Fibroblast of skin of abdomen (primary cell): ENCODE results near the gene SLC39A11.
"Not testable (repeated sequence)": the region's sequence is repeated elsewhere in the genome, so short reads cannot be mapped to it uniquely, and the experiment has no call there.

Experiments used
- DNase-seq: peaks from one replicate; pipeline ENCODE4 v3.0.0-alpha.2; 2013

SLC39A11 gene

DNA sequence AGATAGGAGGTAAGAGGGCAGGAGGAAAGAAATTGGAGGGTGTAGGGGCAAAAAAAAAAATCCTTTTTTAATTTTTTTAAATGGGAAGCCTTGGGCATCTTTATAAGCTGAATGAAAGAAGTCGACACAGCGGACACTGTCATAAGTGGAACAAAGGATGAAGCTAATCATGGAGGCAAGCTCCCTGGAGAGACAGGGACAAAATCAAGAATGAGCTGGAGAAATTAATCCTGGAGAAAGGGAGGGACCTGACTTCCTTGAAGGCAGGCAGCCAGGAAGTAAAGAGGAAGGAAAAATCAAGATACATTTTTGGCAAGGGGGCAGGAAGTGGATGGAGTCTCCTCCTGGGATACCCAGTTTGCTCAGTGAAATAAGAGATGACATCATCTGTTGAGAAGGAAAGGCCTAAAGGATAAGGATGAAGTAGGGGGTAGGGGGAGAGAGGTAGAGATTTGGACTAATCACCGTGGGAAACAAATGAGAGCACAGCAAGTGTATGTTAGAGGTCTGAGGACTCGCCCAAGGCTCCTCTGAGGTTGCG lies 179.3 kb downstream of the SLC39A11 start:
- no peak for DNase-seq

DNA sequence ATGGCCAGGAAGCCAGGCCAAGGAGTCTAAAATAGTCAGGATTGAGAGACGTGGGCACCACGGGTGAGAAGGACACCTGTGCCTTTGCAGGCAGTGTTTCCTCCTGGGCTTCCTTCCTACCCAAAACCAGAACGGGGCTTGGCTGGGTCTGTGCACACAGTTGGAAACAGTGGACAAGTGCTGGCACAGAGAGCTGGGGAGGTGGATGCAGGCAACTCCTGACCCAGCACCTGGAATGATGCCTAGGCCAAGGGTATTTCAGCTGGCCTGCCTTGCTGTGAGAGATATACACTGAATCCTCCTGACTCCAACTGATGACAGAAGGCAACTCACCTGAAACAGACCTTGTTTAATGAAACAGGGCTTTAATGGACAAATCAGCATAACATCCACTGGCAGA lies 186.2 kb downstream of the SLC39A11 start:
- DNase-seq = no peak

DNA sequence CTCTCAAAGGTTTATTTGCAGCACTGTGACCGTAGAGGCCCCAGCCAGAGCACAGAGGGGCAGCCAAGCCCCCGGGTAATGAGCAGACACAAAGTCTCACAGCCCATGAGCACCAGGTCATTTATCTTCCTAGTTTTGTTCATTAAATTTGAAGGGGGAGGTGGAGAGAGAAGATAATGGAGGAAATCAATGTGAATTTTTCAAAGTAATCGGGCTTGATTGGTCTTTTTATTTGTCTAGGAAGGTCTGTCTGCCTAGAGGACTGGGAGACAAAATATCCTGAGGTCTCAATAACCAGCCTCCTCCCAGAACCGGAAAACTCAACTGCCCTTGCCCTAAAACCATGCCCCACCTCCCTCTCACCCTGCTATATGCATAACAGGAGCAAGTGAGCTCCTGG lies 189.0 kb downstream of the SLC39A11 start:
- DNase-seq = no peak

DNA sequence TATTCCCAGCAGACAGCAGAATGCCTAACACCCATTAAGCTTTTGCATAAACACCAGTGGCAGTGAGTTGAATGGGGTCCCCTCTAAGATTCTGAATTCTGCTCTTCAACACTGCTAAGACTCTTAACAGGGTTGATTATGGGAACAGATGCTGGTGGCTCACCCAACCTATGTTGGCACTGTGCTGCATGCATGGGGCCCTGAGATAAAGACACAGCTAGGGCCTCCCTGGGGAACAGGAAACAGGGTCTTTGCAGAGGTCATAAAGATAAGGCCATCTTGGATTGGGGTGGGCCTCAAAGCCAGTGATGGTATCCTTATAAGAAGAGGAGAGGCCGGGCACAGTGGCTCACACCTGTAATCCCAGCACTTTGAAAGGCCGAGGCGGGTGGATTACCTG lies 190.8 kb downstream of the SLC39A11 start:
- no peak for DNase-seq

DNA sequence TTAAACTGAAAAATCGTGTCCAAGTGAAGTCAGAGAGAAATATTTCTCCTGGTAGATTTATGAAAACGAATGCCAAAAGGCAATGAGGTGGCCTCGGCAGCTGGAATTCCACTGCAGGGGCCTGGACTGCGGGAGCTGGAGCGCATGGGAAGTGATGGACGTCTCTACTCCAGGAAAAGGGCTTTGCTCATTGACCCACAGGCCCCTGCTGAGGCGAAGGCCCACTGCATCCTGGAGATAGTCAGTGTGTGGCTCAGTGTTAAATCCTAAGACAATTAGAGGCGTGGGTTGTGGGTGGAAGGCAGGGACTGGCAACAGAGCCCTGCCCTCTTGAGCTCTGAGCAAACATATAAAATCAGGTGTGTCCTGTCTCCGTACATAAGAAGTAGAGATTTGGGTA lies 191.4 kb downstream of the SLC39A11 start:
- no peak for DNase-seq

DNA sequence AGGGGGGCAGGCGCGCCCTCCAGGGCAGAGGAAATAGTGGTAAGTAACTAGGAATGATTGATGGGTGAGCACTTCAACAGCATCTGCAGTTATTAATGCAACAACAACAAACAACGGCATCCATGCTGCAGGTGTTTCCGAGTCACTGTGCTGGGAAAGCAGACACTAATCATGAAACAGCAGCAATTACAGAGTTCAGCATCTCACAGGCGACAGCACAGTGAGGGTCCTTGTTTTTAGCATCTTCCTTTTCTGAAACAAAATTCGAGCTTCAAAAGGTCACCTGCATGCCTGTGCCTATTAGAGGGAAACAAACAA lies 191.9 kb downstream of the SLC39A11 start:
- no peak for DNase-seq

DNA sequence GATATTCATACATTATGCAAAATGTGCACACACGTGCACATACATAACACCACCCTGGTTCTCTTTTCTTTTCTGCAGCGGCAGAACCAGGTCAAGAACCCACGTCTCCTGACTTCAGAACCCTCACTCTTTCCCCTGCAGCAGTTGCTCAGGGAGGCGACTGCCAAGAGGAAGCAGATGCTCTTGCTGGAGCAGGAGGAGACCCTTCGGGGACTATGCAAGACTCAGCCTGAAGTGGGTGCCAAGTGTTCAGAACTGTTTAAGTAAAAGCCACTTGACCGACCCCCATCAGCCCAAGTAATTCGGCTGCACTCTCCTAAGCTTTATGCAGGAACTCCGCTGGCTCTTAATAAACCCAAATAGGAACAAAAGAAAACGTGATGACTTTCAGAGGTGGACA lies 193.8 kb downstream of the SLC39A11 start:
- DNase-seq = no peak

DNA sequence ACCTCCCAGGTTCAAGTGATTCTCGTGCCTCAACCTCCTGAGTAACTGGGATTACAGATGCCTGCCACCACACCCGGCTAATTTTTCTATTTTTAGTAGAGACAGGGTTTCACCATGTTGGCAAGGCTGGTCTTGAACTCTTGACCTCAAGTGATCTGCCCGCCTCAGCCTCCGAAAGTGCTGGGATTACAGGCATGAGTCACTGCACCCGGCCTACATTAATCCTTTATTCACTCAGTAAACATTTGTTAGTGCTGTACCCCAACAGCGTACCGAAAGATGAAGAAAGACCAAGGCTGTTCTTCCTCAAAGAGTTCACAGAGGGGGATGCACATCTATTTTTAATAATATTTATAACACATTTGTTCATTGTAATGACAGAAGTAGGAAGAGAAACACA lies 196.2 kb downstream of the SLC39A11 start:
- not testable (repeated sequence) for DNase-seq

DNA sequence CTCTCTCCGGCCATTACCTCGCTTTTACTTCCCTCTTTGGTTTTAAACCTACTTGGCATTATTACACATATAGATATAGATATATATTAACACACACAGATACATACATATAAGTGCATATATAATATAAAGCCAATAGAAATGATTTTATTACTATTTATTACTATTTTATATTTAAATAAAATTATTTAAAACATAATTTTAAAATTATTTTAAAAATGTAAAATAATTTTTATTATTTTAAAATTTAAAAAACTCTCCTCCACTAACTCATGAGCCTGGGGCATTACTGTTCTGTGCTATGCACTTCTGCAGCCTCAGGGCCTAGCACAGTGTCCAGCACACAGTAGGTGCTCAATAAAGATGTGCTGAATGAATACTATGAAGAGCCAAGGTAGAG lies 200.9 kb downstream of the SLC39A11 start:
- DNase-seq = no peak

DNA sequence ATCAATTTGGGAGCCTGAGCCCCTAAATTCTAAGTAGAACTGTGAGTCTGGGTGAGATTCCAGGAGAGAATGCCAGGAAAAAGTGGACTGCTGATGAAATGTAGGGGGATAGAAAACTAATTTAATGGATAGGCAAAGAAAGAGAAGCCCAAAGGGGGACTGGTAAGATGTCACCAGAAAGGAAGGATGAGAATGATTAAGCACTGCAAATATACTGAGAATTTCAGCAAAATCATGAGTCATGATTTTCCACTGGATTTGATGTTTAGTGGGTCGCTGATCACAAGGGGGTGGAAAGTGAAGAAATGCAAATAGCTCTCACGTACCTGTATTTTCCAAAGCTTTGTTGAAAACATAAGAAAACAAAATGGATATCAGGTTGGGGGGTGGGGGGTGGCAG lies 201.8 kb downstream of the SLC39A11 start:
- DNase-seq = peak; percentile 63

DNA sequence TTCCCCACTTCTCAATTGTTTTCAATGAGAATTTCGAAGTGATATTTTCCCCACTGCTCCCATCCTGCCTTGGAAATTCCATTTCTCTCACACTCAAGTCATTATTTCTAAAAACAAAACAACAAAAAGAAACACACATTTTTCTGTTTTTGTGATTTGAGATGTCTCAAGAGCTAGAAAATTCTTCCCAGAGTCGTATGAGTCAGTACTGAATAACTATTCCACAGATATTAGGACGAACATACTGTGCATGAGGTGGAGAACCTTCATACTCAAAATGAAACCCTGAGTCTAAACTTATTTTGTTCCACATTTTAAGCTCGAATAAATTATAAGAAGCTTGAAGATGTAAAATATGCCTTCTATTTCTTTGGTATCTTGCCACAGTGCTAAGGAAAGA lies 204.6 kb downstream of the SLC39A11 start:
- peak; percentile 16 for DNase-seq

DNA sequence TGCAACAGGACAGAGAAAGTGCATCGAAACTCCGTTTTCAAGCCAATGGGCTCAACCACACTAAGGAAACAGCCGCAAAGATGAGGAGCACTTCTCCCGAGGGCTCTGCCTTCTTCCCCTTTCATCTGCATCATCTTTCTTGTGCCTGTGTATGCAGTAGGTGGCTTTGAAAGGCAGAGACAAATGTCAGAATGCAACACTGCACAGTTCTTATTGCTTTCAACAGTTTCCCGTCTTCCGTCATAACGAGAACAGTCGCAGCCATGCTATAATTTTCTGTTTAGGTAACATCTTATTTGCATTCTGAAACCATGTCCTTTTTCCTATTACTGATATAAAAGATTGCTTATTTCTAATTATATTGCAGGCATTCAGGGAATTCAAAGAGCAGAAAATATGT lies 205.2 kb downstream of the SLC39A11 start:
- no peak for DNase-seq

DNA sequence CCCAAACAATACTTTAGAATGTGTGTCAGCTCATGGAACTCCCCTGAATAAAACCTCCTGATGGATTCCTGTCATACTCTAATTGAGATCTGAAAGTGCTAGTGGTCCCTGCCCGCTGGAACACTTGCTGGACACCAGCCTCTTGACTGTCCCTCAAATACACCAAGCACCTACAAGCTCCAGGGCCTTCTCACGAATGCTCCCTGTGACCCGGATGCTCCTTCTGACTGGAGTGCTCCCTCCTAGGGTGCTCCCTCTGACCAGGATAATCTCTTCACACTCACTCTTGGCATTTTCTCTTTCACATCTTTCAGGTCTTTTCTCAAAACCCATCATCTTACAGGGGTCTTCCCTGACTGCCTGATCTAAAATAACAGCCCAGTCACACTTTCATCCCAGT lies 205.9 kb downstream of the SLC39A11 start:
- no peak for DNase-seq

DNA sequence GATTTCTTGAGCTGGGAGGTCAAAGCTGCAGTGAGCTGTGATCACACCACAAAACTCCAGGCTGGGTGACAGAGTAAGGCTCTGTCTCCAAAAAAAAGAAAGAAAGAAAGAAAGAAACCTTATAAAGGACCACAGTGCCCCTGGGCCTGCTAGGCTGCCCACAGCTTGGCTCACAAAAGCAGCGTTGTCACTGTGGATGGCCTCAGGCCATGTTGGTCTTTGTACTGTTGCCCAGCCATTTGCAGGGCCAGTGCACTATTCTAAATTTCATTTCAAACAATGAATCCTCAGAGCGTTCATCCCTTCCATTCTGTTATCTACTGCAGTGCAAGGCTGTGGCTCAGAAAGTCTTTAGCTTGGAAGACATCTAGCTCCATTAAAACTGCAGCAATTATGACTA lies 208.4 kb downstream of the SLC39A11 start:
- DNase-seq = no peak

DNA sequence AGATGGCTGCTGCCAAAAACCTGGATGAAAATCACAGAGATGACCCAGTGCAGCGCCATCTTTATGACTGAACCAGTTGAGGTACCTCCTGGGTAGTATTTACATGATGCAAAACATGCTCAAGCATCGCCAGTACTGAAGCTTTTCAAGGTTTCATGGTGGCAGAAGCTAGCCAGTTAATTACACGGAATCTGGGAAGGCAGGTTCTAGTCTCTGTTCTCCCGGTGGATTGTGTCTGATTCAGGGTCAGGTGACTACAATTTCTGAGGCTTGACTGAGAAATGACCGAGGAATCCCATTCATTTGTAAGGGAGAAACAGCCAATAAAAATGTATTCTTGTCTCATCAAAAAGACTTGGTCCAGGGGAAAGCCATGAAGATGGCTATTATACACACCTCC lies 209.1 kb downstream of the SLC39A11 start:
- no peak for DNase-seq

DNA sequence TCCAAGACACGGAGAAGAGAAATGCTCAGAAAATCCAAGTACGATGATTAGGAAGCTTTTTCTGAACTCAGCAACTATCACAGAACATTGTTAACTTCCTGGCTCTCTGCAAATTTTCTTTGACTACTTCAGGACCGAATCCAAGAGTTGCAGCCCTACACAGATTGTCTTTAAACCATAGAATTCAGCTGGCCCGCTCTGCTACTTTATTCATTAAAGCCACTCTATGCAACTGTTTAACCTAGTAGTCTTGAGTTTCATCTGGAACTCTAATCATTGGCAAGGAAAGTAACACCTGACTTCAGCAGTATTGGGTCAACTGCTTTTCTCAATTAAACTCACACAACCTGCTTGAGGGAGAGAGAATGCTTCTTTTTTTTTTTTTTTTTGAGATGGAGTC lies 210.1 kb downstream of the SLC39A11 start:
- no peak for DNase-seq

DNA sequence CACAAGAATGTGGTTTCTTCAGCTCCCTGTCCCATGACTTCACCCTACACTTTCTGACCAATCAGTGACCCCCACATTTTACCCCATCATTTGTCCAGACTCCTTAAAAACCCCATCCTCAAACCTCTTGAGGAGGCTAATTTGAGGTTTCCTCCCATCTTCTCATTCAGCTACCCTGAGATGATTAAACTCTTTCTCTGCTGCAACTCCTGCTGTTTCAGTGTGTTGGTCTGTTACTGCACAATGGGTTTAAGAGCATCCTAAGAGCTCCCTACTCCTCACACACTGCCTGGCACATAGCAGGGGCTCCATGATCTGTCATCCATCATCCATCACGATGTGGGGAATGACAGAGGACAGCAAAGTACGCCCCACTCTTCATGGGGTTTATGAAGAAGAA lies 212.6 kb downstream of the SLC39A11 start:
- no peak for DNase-seq

DNA sequence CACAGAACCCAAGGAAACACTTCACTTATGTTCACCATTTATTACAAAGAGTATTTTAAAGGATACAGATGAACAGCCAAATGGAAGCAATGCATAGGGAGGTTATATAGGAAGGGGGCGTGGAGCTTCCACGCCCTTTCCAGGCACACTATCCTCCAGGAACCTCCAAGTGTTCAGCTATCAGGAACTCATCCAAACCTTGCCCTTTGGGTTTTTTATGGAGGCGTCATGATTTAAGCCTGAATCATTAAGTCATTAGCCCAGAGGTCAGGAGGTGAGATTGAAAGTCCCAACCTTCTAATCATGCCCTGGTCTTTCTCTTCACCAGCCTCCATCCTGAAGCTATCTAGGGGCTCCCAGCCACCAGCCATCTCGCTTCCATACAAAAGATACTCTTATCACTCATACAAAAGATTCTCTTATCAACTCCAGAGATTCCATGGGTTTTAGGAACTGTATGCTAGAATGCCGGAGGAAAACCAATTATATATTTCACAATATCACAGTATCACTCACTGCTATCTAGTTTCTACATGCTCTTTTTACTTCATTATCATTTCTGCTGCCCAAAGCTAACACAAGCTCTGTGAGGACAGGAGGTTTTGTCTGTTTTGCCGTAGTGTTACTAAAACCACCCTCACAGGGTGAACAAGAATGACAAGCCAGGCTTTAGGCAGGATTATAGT lies 213.4 kb downstream of the SLC39A11 start:
- no peak for DNase-seq

DNA sequence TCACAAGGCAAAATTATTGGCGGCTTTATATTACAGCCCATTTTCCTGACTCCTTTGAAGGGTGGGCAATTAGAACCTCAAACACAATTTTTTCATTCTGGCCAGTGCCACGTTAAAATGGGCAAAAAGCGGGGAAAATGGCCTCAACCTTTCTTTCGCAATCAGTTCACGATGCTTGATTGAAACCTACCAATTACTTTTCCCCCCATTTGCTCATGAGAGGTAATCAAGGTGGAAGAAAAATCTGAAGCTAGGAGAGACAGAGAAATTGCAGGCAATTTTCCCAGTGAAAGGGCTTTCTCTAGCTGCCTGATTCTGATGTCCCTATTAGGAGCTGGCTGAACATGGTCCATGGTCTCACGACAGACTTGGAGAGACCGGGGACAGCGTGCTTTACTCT lies 215.1 kb downstream of the SLC39A11 start:
- DNase-seq = no peak

DNA sequence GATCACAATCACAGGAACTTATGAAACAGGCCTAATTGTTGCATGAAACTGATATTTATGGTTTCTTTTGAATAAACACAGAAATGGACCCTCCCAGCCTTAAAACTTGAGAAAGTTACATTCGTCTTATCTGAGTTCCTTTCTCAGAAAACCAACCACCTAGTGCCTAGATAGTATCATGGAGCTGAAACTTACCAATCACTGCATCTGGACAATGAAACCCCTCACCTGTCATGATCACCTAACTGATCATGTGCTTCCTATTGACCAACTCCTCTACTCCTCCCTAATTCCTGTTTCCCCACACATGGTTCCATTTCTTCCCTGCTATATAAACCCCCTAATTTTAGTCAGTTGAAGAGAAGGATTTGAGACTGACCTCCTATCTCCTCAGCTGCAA lies 216.1 kb downstream of the SLC39A11 start:
- DNase-seq = no peak

DNA sequence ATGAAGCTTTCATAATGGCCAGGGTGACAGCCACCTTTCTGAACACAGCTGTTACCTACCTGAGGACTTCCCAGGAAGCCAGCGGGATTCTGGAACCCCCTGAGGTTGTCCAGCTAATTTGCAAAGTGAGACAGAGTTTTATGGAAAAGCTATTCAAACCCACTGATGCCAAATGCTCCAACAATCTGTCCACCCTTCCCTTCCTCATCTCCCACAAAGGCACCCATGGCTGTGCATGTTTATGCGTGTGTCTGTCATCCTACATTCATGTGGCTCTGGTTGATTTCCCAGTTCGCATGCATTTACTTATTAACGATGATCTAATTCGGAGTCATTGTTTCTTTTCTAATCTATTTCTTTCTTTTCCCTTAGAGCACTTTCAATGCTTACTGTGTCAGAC lies 217.1 kb downstream of the SLC39A11 start:
- no peak for DNase-seq

DNA sequence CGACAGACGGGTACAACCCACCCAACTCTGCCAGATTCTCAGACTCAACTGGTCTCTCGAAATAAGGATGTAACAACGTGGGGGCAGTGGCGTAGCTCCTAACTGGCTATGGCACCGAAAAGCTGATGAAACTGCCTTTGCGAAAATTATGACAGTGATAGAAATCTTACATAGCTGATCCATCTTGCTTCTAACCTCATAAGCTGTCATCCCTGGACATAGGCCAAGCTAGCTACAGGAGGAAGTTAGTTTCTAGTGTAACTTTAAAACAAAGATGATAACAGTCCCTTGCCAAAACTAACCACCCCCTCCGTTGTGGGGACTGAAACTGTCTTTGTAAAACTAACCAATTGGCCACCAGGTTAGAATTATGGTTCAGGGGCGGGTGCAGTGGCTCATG lies 220.1 kb downstream of the SLC39A11 start:
- DNase-seq = peak; percentile 41

DNA sequence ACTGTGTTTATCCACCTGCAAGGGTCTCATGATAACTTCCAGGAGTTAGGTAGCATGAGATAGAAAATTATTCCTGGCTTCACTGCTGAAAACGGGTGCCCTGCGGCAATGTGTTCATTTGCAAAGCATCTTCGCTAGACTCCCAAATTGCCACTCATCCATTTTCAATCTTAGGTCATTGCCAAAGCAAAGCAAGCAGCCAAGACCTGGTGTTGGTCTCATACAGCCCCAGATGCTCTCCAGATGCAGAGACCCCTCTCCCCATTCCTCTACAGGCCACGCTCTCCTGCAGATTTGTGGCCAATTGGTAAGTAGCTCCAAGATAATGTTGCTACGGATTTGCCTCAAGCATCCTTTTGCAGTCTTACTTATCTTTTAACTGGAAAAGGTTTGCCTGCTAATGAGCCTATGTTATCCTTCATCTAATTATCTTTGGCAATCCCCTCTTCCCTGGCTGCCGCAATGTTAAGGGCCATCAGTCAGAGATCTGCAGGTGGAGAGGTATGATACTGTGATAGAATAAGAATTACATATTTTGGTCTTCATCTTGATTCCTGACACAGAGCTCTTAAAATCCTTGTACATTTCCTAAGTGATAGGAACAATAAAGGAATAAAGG lies 222.0 kb downstream of the SLC39A11 start:
- DNase-seq = no peak

DNA sequence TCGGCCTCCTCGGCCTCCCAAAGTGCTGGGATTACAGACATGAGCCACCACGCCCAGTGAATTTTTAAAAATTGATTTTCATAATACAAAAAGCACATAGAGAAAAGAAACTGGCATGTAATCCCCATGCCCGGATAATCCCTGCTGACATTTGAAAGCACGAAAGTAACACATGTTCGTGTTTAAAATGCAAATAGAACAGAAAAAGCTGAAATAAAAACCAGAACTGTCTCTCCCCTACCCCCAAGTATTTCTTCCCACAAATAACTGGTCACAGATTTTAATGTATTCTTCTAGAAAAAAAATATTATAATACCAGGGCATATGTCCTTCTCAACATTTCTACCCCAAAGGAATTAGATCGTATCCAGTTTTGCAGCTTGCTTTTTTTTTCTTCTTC lies 222.9 kb downstream of the SLC39A11 start:
- DNase-seq = no peak

DNA sequence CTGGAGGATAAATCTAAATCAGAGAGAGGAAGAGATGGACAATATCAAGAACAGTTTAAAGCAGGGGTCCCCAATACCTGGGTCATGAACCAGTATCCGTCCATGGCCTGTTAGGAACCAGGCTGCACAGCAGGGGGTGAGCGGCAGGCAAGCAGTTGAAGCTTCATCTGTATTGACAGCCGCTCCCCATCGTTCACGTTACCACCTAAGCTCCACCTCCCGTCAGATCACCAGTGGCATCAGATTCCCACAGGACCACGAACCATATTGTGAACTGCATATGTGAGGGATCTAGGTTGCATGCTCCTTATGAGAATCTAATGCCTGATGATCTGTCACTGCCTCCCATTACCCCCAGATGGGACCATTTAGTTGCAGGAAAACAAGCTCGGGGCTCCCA lies 226.5 kb downstream of the SLC39A11 start:
- DNase-seq = no peak
